RCC 7860 (cell line): ENCODE results near the gene REC8.
A peak's percentile ranks its signal among the peaks of the same experiment; 100 is the strongest.

Experiments
- DNase-seq: peaks from one replicate; pipeline ENCODE4 v3.0.0-alpha.2; 2015; ENCODE audit warnings: low spot score
- FAIRE-seq: peaks from 2 replicates; lab custom pipeline; 2012; peaks lifted over from hg19 to GRCh38; lab: Jason Lieb, UNC

REC8 gene

GRCh38 chr14:24171422-24172260, at the start of gene REC8:
Gene REC8 (plus strand): TSS chr14:24172080. CDS start chr14:24172553, 473 bp downstream.
- FAIRE-seq (no peak), DNase-seq (no peak)

- DNase-seq (no peak), FAIRE-seq (no peak)
Observed at GRCh38 chr14:24122416-24122815, 49.5 kb upstream of the REC8 start.

- DNase-seq (no peak), FAIRE-seq (no peak)
Observed at GRCh38 chr14:24122898-24123297, 49.0 kb upstream of the REC8 start.

GRCh38 chr14:24123424-24124417, 48.2 kb upstream of the REC8 start:
- DNase-seq (no peak), FAIRE-seq (no peak)

- DNase-seq (no peak), FAIRE-seq (no peak)
Observed at GRCh38 chr14:24126939-24127338, 44.9 kb upstream of the REC8 start.

- DNase-seq (no peak), FAIRE-seq (no peak)
Observed at GRCh38 chr14:24127673-24128072, 44.2 kb upstream of the REC8 start.

- DNase-seq (no peak), FAIRE-seq (no peak)
Observed at GRCh38 chr14:24129410-24129998, 42.4 kb upstream of the REC8 start.

GRCh38 chr14:24130380-24130716, 41.5 kb upstream of the REC8 start, which contains the start of gene FITM1:
Gene FITM1 (plus strand): TSS chr14:24130659. CDS start chr14:24131564, 905 bp downstream.
- FAIRE-seq (no peak), DNase-seq (no peak)

- FAIRE-seq (no peak), DNase-seq (no peak)
Observed at GRCh38 chr14:24130717-24131548, 40.9 kb upstream of the REC8 start.

- DNase-seq (no peak), FAIRE-seq (no peak)
Observed at GRCh38 chr14:24131549-24131966, 40.3 kb upstream of the REC8 start.

GRCh38 chr14:24132061-24132685, 39.7 kb upstream of the REC8 start:
- FAIRE-seq (no peak), DNase-seq (no peak)

GRCh38 chr14:24132976-24133375, 38.9 kb upstream of the REC8 start:
- DNase-seq (no peak), FAIRE-seq (no peak)

GRCh38 chr14:24133735-24134134, 38.1 kb upstream of the REC8 start:
- FAIRE-seq (no peak), DNase-seq (no peak)

GRCh38 chr14:24135584-24135833, 36.4 kb upstream of the REC8 start:
- FAIRE-seq: no peak
- DNase-seq: no peak

- FAIRE-seq: no peak
Observed at GRCh38 chr14:24135834-24136683, 35.8 kb upstream of the REC8 start, which contains the start of gene PSME1. Gene PSME1 (plus strand): TSS chr14:24136194. CDS start chr14:24136263, 69 bp downstream.

GRCh38 chr14:24136684-24137528, 35.0 kb upstream of the REC8 start:
- DNase-seq (no peak), FAIRE-seq (no peak)

More at GRCh38 chr14:24135834-24136683, 35.8 kb upstream of the REC8 start, which contains the start of gene PSME1:
- DNase-seq: peak; percentile 44

GRCh38 chr14:24137529-24138395, 34.1 kb upstream of the REC8 start:
- DNase-seq (no peak), FAIRE-seq (no peak)
